Stimulated activated CD4-positive, alpha-beta T cell treated with anti-CD3 and anti-CD28 coated beads, Interleukin-15, amount 100 ng/mL, for 1 hour (primary cell): ENCODE results near the gene RADX.

Experiments
- DNase-seq, 2 donors: peaks; one replicate each; pipeline ENCODE4 v3.0.0-alpha.2; 2020; ENCODE audit warnings: low read depth in 1 of 2, low spot score in 1 of 2

The RADX gene

DNA sequence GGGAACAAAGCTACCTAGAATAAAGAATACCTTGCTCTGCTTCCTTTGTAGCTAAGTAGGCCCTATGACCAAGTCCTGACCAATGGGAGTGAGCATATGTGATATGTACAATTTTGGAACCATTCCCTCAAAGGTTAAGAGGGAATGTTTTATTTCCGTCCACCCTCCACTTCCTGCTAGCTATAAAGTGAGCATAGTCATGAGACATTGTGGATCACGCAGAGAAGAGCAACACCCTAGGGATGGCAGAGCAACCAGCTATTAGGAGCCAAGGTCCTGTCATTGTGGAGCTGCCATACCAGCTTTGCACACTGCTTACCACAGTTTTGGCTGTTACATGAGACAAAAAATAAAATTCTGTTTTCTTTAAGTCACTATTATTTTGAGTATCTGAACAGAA is 68.9 kb downstream of the RADX start:
- no peak for DNase-seq

DNA sequence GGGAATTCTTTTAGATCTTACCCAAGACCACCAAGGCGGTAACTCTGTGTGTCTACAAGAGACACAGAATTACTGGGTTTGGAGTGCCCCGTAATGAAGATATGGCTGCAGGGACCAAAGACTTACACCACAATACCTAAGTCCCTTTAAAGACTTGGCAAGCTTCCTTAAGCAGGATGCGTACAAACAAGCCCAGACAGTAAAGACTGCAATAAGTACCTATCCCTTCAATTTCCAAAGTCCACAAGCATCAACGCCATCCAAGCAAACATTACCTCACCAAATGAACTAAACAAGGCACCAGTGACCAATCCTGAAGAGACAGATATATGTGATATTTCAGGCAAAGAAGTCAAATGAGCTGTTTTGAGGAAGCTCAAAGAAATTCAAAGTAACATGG is 72.4 kb downstream of the RADX start:
- no peak for DNase-seq

GRCh38 chrX:106692425-106693065 is 80.8 kb downstream of the RADX start:
- DNase-seq = no peak

DNA sequence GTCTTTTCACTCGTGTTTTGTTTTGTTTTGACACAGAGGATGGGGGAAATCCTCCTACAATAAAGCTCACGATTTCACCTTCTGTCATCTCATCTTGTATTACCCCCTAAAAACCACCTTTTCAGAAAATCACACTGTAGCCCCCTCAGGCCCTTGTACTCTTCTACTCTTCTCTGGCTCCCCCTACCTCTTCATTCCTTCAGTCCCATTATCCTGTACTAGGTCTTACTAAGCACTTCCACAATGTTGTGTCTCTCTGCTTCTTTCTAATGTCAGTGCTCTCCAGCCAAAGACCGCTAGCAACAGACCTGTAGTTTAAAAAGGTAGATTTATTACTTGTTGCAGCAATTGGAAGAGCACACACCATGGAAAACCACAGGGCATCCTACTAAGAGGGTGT is 84.7 kb downstream of the RADX start:
- DNase-seq = no peak

DNA sequence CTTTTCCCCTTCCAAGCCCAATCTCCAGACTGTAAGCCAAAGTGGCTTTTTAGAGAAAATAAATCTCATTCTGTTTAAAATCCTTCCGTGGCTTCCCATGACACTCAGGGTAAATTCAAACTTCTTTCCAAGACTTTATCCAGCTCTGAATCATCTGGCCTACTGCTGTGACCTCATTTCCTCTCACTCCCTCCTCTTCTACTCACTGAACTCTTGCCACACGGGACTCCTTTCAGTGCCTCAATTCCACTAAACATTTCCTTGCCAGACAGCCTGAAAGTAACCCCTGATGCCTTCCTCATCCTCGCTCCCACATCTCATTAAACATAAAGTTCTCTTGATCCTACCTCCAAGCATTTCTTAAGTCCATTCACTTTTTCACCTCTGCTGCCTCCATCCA is 86.9 kb downstream of the RADX start:
- DNase-seq = no peak

GRCh38 chrX:106702636-106703035 is 90.9 kb downstream of the RADX start:
- DNase-seq = no peak

DNA sequence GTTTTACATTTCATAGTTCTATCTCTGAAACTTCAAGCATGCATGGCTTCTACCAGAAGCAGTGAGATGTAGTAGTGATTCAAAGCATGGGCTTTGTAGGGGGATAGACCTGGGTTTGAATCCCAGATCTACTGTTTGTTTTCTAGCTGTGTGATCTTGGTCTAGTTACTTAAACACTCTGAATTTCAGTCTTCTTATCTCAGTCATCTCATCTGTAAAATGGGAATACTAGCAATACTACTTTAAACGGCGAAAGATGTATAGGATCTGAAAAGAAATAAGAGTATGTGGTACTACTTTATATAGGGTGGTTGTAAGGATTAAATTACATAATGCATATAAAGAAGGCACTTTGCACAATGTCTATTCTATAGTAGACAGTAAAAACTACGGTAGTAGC is 94.7 kb downstream of the RADX start:
- no peak for DNase-seq

GRCh38 chrX:106707771-106708454 is 96.1 kb downstream of the RADX start:
- no peak for DNase-seq

DNA sequence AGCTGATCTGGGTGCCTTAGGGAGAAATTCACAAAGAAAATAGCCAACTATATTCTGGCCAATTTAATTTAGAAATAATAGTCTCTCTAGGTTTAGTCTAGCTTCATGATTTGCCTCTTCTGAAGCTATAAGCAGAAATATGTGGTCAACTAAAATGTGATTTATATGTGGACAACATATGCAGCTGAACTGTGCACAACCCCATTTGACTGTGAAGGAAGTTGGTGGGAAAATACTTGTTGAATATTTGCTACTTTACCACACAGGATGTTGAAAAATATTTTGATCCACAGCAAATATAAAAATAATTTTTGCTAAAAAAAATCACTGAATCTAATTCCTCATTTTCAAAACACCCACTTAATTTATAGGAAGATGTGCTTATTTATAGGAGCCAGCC is 99.0 kb downstream of the RADX start:
- DNase-seq = no peak

GRCh38 chrX:106711375-106711774 is 99.6 kb downstream of the RADX start:
- no peak for DNase-seq

DNA sequence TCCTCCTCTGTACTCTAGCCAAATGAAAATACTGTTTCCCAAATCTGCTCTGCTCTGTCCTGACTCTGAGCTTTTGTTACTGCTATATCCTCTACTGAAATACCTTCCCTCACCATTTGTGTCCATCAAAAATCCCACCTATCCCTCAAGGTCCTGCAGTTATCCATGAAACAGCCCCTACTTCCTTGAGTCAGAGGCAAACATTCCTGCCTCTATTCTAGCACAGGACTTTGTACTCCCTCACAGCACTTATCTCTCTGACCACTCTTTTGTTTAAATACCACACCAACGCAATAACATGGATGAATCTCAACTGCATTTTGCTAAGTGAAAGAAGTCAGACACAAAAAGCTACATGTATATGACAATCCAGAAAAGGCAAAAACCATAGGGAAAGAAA is 104.2 kb downstream of the RADX start:
- DNase-seq = no peak

DNA sequence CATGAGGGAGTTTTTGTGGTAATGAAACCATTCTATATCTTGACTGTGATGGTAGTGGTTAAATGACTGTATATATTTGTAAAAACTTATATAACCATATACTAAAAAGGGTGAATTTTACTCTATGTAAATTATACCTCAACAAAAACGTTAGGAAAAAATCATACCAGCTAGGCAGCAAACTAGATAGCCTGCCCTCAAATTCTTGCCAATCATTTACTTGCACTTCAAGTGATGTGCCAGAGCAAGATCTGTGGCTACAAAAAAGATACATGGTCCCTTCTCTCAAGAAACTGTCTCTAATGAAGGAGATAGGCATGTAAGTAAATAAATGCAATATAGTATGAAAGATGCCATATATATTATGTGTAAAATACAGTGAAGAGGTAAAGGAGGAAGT is 104.7 kb downstream of the RADX start:
- no peak for DNase-seq

DNA sequence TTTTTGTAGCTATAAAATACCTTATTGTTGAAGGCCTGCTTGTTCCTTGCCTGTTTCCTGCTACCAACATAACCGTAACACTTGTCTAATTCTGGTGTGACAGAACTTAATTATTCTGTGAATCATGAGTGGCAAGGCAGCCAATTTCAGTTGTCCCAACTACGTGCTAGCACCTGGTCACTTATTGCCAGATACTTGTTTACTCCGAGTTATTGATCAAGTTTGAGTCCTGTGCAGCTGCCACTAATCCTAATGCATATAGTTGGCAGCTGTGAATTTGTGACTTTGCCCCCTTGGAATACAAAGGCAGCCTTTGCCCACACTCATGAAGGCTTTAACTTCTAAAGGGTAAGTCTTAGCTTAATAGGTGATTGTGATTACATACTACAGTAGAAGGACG is 106.9 kb downstream of the RADX start:
- DNase-seq = no peak

DNA sequence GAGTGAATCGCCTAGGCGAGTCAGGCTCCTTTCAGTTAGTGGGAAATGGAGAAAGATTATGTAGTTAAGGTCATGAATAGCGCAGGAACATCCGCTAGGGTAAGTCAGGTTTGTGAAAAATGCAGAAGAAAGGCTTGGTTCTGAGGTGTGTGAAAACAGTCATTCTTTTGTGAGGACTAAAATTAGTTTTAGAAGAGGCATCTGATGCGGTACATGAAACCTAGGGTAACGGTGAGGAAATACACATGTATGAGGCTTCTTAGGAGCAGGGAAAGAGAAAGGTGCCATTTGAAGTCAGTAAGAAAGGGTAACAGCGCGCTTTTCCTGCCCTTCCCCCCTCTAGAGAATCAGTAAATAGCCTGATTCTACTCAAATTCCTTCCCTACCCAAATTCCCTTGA is 114.2 kb downstream of the RADX start:
- DNase-seq = no peak

DNA sequence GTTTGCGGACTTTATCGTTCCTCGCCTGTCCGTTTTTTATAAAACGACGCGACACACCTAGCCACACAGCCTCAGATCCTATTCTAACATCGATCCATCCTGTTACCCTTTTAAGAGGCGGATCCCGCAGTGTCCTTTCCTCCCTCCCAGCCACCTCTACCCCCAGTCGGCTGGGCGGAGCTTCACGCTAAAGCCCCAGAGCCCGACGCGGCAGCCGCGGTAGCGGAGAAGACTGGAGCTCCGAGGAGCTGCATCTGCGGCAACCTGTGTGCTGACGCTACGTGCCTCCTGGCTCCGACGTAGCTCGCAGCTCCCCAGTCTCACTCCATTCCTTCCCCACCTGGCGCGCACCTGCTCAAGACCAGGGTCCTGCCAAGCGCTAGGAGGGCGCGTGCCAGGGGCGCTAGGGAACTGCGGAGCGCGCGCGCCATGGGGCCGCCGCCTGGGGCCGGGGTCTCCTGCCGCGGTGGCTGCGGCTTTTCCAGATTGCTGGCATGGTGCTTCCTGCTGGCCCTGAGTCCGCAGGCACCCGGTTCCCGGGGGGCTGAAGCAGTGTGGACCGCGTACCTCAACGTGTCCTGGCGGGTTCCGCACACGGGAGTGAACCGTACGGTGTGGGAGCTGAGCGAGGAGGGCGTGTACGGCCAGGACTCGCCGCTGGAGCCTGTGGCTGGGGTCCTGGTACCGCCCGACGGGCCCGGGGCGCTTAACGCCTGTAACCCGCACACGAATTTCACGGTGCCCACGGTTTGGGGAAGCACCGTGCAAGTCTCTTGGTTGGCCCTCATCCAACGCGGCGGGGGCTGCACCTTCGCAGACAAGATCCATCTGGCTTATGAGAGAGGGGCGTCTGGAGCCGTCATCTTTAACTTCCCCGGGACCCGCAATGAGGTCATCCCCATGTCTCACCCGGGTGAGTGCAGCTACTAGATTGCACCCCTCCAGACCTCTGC is 115.0 kb downstream of the RADX start, which contains the start of gene RNF128:
Gene RNF128, plus strand, starts transcription at position 217 of the 953 bp plus-strand sequence. Its CDS starts 213 bp downstream, at position 430.
- no peak for DNase-seq

DNA sequence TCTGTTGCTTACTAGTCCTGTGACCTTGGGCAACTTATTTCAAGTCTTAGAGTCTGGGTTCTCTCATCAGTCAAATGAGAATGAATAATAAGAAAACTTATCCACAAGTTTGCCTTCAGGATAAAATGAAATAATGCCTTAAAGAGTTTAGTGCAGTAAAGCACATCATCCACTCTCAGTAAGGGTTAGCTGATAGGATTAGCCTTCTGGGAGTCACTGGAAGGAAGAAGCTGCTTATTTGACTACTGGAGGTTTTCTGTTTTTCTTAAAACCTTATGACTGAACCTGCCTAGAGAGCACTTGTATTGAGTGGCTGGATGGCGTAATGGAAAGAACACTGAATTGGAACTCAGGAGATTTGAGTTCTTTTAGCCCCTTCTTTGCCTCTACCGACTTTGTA is 116.6 kb downstream of the RADX start:
- no peak for DNase-seq
